ENCODE measurements around the gene SLC4A1.

DNA sequence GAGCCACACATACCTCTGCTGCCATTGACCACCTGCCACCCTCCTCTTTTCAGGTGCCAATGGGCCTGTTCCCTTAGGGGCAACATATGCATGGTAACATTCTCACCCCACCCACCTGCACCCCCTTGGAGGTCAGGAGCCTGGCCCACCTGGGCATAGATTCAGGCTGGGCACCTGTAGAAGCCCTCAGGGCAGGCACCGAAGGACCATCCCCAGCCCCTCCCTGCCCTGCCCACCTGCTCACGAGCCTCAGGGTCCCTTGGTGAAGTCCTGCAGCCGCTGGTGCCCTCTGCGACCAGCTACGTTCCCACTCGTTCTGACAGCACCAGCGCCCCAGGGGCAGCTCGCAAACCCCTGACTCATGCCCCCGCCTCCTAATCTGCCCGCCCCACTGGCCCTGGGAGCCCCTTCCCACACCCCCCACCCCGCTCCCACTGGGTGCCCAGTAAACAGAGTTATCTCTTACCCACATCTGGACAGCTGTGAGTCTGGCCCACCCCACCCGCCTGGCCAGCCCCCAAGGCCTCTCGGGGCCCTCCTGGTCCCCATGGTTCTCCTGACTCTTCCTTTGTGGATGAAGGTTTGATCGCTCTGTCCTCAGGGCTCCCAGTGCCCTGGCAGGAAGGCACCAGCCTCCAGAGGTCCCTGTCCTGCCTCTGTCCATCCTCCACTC lies at the start of gene SLC4A1:
- no peak for TF ChIP-seq PATZ1 (CRISPR knock-in tag; IDR thresholded peaks at IDR 0.05; ENCODE audit: borderline replicate concordance)
- TF ChIP-seq TCF4 (CRISPR knock-in tag; IDR thresholded peaks at IDR 0.05; ENCODE audit: borderline replicate concordance), result no peak

Data from SK-N-SH treated with all-trans-retinoic acid at 6 μM for 48 hours (cell line).